SU-DHL-6 (cell line): ENCODE measurements around the gene MYT1.

Experiments
- H2AFZ ChIP-seq: fragments of 200-600 bp; sonication (generic); 2 replicates; pipeline ENCODE4 v1.6.1; 2014; ENCODE audit warnings: low read depth, mild to moderate bottlenecking, moderate library complexity, mixed read lengths, antibody characterized with exemption, low read length; ENCODE audit not compliant: severe bottlenecking
- H3F3A ChIP-seq: fragments of 200-600 bp; shearing (Covaris generic); 2 replicates; pipeline ENCODE4 v1.6.0; 2016; ENCODE audit warnings: antibody characterized with exemption, mild to moderate bottlenecking; ENCODE audit not compliant: insufficient read depth
- H3K27ac ChIP-seq: fragments of 200-600 bp; sonication (generic); 2 replicates; pipeline ENCODE4 v1.5.1; 2016; ENCODE audit warnings: low read depth, mild to moderate bottlenecking, low read length, moderate library complexity, mixed read lengths
- H3K27me3 ChIP-seq: fragments of 200-600 bp; sonication (generic), shearing (Covaris generic); 2 replicates; pipeline ENCODE4 v1.6.0; 2014; ENCODE audit warnings: mild to moderate bottlenecking, low read length
- H3K36me3 ChIP-seq: fragments of 200-600 bp; sonication (generic); 2 replicates; pipeline ENCODE4 v1.6.1; 2014; ENCODE audit warnings: mild to moderate bottlenecking, low read length, mixed read lengths
- H3K4me2 ChIP-seq: fragments of 300-600, 200-600 bp; shearing (Covaris generic), sonication (generic); 2 replicates; pipeline ENCODE4 v1.6.0; 2014; ENCODE audit warnings: low read length, low read depth, mild to moderate bottlenecking; ENCODE audit not compliant: poor library complexity, severe bottlenecking
- H3K4me3 ChIP-seq: fragments of 200-600 bp; sonication (generic); 2 replicates; pipeline ENCODE4 v1.5.1; 2014; ENCODE audit warnings: antibody characterized with exemption, low read length, mild to moderate bottlenecking, mixed read lengths; ENCODE audit not compliant: insufficient read depth, poor library complexity, severe bottlenecking
- H3K79me2 ChIP-seq: fragments of 200-600 bp; sonication (generic); 2 replicates; pipeline ENCODE4 v1.6.1; 2014; ENCODE audit warnings: mild to moderate bottlenecking, low read length, moderate library complexity; ENCODE audit not compliant: insufficient read depth
- H3K9ac ChIP-seq: fragments of 200-600 bp; sonication (generic); 2 replicates; pipeline ENCODE4 v1.7.0; 2014; ENCODE audit warnings: mild to moderate bottlenecking, low read length
- H3K9me2 ChIP-seq: fragments of 200-600 bp; sonication (generic); replicated peaks from 2 replicates; pipeline ENCODE4 v1.6.1; 2014; ENCODE audit warnings: low read length; ENCODE audit not compliant: insufficient read depth
- H3K9me3 ChIP-seq: fragments of 200-600 bp; sonication (generic); 2 replicates; pipeline ENCODE4 v1.6.1; 2014; ENCODE audit warnings: low read length, mixed read lengths; ENCODE audit not compliant: insufficient read depth
- H4K20me1 ChIP-seq: fragments of 200-600 bp; sonication (generic); 2 replicates; pipeline ENCODE4 v1.6.1; 2014; ENCODE audit warnings: low read depth, mild to moderate bottlenecking, antibody characterized with exemption, low read length, moderate library complexity, mixed read lengths
- CTCF ChIP-seq: fragments of 200-600 bp; sonication (generic); IDR thresholded peaks from one replicate; pipeline ENCODE4 v1.5.1; 2017; ENCODE audit warnings: antibody characterized with exemption, mild to moderate bottlenecking, low read length, moderate library complexity; ENCODE audit not compliant: insufficient read depth, poor library complexity, severe bottlenecking
- EZH2phosphoT487 ChIP-seq: fragments of 200-600 bp; sonication (generic), shearing (Covaris generic); conservative IDR thresholded peaks from 2 replicates; pipeline ENCODE4 v1.6.1; 2018; ENCODE audit warnings: mild to moderate bottlenecking, antibody characterized with exemption, low read length, moderate library complexity, mixed read lengths

MYT1 gene

GRCh38 chr20:64222851-64223525 is 58.7 kb downstream of the MYT1 start:
- no peaks in the 10 kb centered on the region for H3K36me3 ChIP-seq

GRCh38 chr20:64223526-64224067 is 59.3 kb downstream of the MYT1 start:
- no peaks in the 10 kb centered on the region for H3F3A ChIP-seq
- H3K9me2 ChIP-seq: no peaks in the 10 kb centered on the region
- H4K20me1 ChIP-seq: no peaks in the 10 kb centered on the region
- no peak overlapping the region for H3K27ac ChIP-seq
- H3K79me2 ChIP-seq: no peaks in the 10 kb centered on the region
- no peaks in the 10 kb centered on the region for H3K36me3 ChIP-seq
- H2AFZ ChIP-seq: no peak overlapping the region
- H3K9me3 ChIP-seq: no peaks in the 10 kb centered on the region
- no peak for TF ChIP-seq EZH2phosphoT487
- TF ChIP-seq CTCF: peak; percentile 27
- H3K27me3 ChIP-seq: no peaks in the 10 kb centered on the region
- H3K4me2 ChIP-seq: no peak overlapping the region
- H3K9ac ChIP-seq: no peak overlapping the region
- no peak overlapping the region for H3K4me3 ChIP-seq

More at GRCh38 chr20:64222851-64223525, 58.7 kb downstream of the MYT1 start:
- Histone ChIP-seq H3K27me3 (no peaks in the 10 kb centered on the region), H3K9me3 (no peaks in the 10 kb centered on the region), H3F3A (no peaks in the 10 kb centered on the region), H3K4me3 (no peak overlapping the region), H4K20me1 (no peaks in the 10 kb centered on the region), H3K27ac (no peak overlapping the region), H3K79me2 (no peaks in the 10 kb centered on the region), H3K9me2 (no peaks in the 10 kb centered on the region), H3K9ac (no peak overlapping the region), H2AFZ (no peak overlapping the region), H3K4me2 (no peak overlapping the region)
- TF ChIP-seq EZH2phosphoT487 (no peak), CTCF (no peak)

GRCh38 chr20:64224351-64225170 is 60.3 kb downstream of the MYT1 start:
- Histone ChIP-seq H3K9me2 (no peaks in the 10 kb centered on the region), H3K27ac (no peak overlapping the region), H3F3A (no peaks in the 10 kb centered on the region), H3K9me3 (no peaks in the 10 kb centered on the region), H3K79me2 (no peaks in the 10 kb centered on the region), H3K9ac (no peak overlapping the region), H3K27me3 (no peaks in the 10 kb centered on the region), H3K4me2 (no peak overlapping the region), H3K36me3 (no peaks in the 10 kb centered on the region), H3K4me3 (no peak overlapping the region), H2AFZ (no peak overlapping the region), H4K20me1 (no peaks in the 10 kb centered on the region)
- TF ChIP-seq CTCF: no peak
- TF ChIP-seq EZH2phosphoT487: no peak
